GM19239 (cell line): ENCODE measurements around the gene AGER.
"Not testable (repeated sequence)": the region's sequence is repeated elsewhere in the genome, so short reads cannot be mapped to it uniquely, and the experiment has no call there.

Source experiments
- DNase-seq: peaks from one replicate; pipeline ENCODE4 v3.0.0; 2011; ENCODE audit warnings: low spot score; ENCODE audit not compliant: insufficient read length
- FAIRE-seq: peaks from 2 replicates; lab custom pipeline; 2011; peaks lifted over from hg19 to GRCh38; lab: Jason Lieb, UNC

Gene AGER

DNA sequence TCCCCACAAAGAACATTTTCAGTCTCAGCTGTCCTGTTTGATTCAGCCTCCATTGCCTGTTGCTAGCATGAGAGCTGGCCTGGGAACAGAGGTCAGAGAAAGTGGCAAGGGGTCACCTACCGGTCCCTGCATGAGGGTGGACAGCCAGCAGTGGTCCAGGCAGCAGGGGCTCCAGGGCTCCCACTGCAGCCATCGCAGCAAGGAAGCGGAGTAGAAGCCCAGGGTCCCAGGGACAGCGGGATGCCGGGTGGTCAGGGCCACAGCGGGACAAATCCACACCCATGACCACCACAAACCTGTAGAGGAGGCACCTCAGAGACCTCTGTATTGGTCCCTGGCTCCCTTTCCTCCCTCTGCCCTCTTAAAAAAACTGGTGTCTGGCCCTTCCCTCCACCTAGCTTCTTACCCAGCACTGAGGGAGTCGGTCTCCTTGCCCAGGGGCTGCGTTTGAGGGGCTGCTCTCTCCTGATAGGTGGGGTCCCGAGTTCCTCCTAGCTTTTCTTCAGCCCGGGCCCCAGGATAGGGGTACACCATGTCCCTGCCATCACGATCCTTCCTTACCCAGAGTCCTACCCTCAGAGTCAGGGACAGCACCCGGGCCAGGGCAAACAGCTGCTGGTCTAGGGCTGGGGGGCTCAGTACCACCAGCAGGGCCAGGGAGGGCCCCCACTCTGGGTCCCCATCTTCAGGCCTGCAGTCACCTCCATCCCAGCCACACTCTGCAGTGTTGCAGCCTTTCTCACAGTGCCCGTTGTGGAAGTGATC is 16.8 kb upstream of the AGER start:
- no peak for FAIRE-seq

DNA sequence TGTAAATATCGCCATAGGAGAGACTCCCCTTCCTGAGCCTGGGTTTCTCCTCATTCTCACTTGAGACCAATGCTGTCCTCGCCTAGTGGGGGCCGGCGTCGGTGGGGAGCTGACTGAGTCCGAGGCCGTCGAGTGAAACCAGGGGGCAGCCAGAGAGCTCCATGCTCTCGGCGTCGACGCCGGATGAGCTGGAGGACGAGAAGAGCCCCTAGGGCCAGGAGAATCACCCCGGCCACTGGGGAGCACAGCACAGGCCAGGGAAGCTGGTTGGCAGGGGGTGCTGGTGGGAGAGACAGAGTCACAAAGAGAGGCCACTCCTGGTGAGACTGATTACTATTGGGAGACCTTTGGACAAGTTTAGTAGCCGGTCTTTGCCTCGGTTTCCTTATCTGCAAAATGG is 14.8 kb upstream of the AGER start:
- no peak for FAIRE-seq

More for the DNA sequence above, 16.8 kb upstream of the AGER start:
- DNase-seq: no peak

DNA sequence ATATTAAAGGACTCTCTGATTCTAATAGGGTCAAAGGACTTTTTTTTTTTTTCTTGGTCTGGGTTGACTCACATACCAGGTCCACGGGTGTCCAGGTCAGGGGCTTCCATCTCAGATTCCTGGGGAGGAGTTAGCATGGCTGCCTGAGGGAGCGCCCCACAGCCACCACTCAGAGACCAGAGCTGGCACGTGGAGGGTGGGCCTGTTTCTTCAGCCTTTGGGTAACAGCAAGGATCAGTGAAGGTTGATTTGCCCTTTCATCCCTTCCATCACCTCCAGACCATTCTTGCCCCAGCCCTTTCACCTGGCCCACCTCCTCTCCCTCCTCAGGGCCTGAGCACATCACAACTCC is 14.3 kb upstream of the AGER start:
- no peak for FAIRE-seq
- DNase-seq: no peak

More for the DNA sequence above, 14.8 kb upstream of the AGER start:
- no peak for DNase-seq

DNA sequence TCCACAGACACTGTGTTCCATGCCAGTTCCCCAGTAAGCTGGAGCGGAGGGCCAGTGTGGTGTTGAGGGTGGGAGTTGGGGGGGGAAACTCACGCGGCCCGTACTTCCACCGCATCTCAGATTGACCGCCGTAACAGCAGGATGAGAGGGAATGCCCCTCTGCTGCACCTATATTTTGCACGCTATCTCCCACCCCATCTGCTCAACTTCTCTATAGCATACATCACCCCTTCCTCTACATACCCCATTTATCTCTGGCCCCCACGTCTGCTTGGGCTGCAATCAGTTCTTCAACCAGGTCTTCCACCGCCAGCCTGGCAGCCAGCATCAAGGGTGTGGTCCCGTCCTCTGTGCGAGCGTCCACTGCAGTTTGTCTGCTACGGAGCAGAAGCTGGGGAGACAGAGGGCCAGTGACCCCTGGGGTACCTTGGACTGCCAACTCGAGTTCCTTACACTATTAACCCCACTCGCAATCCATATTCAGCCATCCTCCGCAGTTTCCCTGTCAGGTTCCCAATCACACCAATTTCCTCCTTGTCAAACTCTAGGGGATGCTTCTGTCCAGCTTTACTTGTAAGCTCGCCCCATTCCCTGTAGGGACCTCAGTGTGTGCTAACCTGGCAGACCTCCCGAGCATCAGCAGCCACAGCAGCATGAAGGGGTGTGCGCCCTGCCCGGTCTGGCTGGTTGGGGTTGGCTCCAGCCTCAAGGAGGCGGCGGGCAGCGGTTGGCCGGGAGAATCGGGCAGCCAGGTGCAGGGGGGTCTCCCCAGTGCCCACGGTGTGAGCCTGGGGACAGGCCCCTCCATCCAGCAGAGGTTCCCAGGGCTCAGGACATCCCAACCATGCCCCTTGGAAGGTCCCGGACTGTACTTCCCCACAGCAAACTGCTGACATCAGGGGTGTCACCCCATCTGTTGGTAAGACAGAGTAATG is 12.9 kb upstream of the AGER start:
- FAIRE-seq: no peak
- DNase-seq: no peak

DNA sequence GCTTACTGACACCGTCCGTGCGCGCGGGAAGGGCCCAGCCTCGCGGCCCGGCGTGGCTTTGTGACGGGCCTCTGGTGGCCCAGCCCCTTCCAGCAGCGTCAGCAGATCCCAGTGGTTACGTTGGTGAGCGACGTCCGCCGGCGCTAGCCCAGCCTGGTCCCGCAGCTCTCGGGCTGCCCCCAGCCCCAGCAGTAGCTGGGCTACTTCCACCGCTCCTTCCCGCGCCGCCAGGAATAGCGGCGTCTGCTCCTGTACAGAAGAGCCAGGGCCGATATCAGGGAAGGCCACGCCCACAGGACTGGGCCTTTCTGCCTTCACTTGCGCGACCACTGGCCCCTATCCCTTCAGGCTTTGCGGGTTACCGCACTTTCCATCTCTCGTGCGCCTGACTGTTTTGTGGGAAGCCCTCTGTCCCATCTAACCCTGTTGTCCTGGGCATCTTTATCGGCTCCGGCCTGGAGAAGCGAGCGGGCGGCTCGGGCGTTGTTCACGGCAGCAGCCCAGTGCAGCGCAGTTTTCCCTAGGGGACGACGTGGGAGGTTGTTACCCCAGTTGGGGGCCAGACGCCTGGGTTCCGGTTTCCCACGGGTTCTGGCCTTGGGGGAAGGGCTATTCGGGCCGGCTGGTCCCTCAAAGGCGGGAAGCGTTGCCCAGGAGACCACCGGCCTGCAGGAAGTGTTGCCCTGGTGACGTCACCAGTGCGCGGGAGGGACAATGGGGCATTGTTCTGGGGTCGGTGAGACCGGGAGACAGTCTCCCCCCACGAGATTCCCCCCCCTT is 12.0 kb upstream of the AGER start:
- DNase-seq: peak; percentile 56
- peak; percentile 83 for FAIRE-seq

DNA sequence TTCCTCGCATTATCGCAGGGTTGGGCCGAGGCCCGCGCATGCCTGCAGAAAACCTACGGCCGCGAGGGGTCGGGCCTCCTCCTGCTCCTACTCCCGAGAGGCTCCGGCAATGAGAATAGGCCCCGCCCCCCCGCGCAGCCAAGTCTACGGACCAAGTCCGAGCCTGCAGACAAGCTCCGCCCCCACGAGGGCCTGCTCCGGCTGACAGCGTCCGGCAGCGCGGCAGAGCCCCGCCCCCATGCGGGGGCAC is 11.5 kb upstream of the AGER start:
- peak; percentile 81 for DNase-seq
- peak; percentile 93 for FAIRE-seq

DNA sequence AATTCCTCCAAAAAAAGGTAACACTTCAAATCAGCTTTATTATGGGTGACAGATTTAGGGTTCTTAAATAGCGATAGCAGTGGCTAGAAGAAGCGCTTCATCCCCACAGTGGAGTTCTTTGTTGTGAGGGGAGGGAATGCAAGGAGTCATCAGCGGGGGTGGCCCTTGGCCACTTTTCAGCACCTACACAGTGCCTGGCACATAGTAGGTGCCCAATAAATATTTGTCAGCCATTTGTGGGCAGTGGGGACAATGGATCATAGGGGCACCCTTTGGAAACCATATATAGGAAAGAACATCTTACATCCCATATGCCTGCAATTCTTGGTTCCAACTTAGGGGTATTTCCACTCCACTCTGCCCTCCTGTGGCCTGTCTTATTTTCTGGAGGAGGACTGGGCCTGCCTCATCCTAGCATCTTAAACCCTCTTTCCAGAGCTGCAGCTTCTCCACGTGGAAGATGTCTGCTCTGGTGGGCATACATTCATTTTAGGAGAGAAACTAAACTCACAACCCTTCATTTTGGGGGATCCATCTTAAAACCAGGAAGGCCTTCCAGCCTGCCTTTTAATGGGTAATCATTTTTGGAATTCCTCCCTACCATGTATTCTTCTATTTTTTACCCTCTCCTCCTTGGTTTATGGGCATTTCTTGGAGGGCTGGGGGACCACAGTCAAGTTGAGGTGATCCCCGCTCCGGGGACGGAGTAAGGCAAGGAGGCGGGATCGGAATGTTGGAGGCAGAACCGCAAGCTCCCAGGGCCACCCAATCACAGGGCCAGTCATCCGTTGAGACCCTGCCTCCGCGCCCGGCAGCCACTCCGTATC is 11.0 kb upstream of the AGER start:
- FAIRE-seq (peak; percentile 68), DNase-seq (no peak)

DNA sequence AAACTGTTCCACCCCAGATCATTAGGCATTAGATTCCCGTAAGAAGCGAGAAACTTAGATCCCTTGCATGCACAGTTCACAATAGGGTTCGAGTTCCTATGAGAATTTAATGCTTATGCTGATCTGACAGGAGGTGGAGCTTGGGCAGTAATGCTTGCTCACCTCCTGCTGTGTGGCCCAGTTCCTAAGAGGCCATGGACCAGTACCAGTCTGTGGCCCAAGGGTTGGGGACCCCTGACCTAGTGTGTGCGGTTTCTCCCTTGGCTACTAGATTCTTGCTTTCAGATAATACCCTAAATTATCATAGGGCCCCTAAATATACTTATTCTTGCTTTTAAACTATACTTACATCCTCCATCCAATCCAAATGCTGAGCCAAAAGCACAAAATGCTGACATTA is 10.3 kb upstream of the AGER start:
- no peak for FAIRE-seq
- no peak for DNase-seq

DNA sequence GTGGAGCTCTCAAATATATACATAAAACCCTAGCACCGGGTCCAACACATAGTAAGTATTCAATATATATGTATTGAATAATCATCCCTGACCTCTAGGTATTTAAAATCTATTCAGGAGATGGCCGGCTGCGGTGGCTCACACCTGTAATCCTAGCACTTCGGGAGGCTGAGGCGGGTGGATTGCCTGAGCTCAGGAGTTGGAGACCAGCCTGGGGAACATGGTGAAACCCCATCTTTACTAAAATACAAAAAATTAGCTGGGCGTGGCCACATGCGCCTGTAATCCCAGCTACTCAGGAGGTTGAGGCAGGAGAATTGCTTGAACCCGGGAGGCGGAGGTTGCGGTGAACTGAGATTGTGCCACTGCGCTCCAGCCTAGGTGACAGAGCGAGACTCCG is 9.0 kb upstream of the AGER start:
- not testable (repeated sequence) for DNase-seq, FAIRE-seq

DNA sequence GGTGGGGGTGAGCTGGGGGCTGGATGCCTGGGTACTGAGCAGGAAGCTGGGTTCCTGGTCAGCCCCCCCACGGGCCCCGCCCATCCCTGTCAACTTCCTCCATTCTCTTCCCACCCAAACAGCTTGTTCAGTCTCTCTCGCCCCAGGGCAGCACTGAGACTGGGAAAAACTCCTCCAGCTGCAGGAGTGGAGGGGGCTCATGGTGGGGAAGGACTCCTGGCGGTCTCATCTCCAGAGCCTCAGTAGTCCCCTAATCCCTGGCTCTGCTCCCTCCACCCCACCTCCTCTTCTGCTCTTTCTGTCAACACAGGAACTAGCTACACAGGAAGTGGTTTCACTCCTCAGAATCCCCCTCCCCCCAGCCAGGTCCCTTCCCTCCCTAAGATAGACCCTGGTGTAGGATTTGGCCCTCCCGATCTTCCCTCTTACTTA is 8.6 kb upstream of the AGER start, which contains the start of gene GPSM3:
GPSM3 (minus strand) TSS at position 36 of the 432 bp plus-strand sequence. CDS start 130 bp downstream, outside the sequence.
- DNase-seq (no peak), FAIRE-seq (peak; percentile 97)

DNA sequence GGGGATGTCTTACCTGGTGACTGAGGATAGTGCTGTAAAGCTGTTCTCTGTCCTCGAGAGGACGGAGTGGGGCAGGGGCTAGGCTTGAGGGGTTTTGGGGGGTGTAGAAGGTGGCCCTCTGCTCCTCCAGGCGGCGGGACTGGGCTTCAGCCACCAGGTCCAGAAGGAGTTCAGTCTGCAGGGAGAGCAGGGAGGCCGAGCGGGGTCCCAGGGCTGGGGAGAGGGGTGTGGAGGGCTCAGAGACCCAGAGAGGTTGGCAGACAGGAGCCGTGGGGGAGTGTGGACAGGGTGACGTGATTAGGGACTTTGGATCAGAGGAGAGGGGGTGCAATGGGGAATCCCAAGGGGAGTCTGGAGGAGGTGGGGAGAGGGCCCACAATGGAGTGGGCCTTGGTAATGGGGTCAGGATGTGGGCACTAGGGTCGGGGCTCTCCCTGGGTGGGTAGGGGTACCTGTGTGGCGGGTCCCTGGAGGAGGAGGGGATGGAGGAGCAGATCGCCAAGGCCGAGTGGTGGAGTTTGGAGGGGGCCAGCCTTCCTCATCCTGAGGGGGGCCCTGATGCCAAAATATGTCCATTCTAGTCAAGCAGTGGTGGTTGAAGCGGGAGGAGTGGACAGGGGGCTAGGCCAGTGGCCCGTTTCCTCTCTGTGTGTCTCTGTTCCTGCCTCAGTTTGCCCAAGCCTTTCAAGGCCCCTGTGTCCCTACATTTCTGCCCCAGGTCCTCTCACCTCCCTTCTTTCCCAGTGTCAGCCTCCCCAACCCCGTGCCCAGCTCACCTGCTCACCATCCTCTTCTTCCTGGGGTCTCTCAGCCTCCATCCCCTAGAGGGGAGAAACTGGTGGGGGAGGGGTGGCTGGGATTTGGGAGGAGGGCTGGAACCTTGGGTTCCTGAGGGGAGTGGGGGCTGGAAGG is 7.9 kb upstream of the AGER start:
- DNase-seq (no peak), FAIRE-seq (peak; percentile 11)

DNA sequence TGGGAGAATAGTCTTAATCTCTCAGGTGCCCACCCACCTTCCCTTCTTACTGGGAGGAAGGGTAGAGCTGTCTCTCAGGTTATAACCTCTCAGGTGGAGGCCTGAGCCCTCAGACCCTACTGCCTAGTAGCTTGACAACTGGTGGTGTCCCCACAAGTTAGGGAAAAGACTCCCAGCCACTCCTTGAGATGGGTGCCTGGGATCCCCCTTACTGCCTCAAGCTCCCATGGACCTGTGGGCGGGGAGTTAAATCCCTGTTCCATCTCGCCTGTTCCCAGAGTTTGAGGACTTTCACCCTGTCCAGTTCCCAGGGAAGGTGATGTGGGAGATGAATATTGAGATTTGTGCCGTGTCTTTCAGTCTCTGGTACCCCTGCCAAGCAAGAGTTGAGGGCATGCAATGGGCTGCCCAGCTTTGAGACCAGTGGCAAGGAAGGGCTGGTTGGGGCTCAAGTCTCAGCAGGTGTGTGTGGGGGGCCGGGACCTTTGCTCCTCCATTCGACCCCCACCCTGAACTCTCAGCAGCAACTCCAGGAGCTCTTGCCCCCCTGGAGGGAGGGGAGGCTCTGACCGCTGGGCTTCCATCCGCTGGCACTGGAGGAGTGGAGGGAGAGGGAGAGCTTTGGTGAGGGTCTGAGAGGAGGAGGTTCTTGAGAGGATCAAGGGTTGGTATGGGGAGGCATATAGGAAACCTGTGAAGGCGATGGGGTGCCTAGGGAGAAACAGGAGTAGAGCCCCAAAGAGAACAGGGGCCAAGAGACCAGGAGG is 7.0 kb upstream of the AGER start:
- DNase-seq (no peak), FAIRE-seq (no peak)

DNA sequence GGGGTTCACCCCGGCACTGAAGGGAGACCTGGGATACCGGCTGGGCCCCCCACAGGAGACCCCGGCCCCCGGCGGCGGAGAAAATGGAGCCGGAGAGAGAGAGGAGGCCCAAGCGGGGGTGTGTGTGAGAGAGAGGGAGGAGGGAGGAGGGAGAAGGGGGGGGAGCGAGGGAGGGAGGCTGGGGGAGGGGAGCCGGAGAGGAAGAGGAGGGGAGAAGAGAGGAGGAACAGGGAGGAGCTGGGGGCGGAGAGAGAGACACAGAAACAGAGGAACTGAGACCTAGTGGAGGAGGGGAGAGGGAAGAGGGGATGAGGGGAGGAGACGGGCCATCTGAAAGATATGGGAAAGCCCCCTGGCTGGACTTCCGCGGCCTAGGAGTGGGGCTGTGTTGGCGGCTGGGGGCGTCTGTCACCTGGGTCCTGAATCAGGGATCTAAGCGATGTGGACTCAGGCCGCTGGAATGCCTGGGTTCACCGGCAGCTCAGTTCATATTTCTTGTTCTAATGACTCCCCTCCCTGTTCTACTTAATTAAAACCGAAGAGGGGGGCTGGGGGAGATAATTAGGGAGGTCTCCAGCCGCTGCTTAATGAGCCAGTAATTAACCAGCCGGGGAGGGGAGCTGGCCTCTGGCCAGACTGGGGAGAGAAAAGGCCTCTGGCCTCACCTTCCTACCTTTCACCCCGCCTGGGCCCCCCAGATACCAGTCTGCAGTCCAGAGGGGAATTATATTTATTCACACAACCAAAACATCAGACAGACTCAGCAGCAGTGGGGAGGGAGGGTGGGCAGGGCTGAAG is 6.2 kb upstream of the AGER start, which contains the start of gene PBX2:
PBX2 (minus strand) TSS at position 149 of the 798 bp plus-strand sequence. CDS start 287 bp downstream, outside the sequence.
- peak; percentile 80 for FAIRE-seq
- DNase-seq: peak; percentile 64

DNA sequence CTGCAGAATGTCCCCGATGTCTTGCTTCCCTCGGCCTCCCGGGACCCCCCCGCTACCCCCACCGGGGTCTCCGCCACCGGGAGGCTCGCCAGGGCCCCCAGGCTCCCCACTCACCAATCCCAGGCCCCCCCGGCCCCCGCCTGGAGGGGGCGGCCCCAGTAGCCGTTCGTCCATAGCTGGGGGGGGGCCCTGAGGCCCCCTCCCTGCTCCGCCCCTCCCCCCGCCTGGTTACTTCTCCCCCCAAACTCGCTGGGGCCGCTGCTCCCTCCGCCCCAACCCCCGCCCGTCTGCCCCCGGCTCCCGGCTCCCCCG is 5.6 kb upstream of the AGER start:
- no peak for DNase-seq

DNA sequence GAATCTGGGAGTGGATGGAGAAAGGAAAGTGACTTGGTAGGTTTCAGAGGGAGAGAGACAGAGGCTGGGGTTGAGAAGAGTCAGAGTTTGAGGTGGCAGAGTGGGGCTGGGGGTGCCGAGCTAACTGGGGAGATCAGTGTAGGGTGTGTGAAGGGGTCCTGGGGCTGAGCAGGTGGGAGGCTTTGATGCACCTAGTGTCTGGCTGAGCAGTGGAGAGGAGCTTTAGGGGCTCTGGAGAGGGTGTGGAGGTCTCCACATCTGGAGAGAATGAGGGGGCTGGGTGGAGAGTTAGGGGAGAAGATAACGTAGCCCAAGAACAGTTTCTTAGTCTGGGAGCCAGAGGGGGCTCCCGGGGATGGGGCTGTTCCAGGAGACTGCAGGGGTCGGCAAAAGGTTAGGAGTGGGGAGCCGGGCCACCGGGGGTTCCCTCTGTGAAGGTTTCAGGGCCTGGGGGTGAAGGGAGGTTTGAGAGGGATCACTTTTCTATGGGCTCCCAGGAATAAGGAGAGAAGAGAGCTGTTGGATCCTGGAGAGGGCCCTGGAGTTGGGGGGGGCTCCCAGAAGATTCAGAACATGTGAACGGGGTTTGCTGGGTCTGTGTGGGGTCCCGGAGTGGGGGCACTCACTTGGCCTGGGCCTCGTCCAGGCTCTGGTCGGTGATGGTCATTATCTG is 5.2 kb upstream of the AGER start:
- DNase-seq (no peak), FAIRE-seq (peak; percentile 28)

More for the DNA sequence above, 5.6 kb upstream of the AGER start:
- FAIRE-seq: no peak

DNA sequence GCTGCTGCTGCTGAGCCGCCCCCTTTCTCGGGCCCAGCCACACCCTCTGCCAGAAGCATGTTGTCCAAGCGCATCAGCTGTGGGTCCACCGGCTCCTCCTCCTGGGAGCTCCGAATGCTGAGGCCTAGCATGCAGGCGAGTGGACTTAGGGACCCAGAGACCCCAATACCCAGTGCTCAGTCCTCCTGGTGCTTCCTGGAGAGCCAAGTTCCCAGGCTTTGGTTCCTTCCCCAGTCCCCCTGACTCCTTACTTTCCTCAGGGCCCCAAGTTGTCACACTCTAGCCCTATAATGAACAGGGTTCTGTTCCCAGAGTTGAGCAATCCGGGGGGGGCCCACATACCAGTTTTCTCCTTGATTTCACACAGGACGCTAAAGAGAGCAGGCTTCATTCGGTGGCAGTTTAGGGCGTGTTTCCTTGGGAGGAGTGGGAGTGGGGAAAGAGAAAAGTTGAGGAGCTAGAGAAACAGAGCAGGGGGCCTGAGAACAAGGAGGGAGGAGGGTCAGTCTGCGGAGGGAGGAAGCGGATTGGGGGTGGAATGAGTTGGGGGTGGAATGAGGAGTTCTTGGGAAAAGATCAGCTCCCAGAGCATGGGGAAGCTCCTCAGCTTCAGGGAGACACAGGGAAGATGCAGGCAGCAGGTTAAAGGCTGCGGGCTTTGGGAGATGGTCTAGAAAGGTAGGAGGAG is 4.5 kb upstream of the AGER start:
- DNase-seq: no peak
- FAIRE-seq: no peak
